Measurements from ENCODE around the gene RBMS3. TPM values are rescaled to one million over a fixed set of nuclear protein-coding genes. Genes with fewer than 3 reads are reported as not detected.

RBMS3 gene
- total and polyA plus RNA-seq, 4 donors = 4.8 to 117 (median 29.4) TPM

- Histone ChIP-seq H3K36me3 (ENCODE audit: control insufficient read depth in 4 of 4, insufficient read depth in 4 of 4, low read length in 4 of 4) (no peaks in the 10 kb centered on the region), H3K9me3 (ENCODE audit: control insufficient read depth in 4 of 4, insufficient read depth in 3 of 4, low read length in 3 of 4) (no peaks in the 10 kb centered on the region), H3K4me3 (no peak overlapping the region), H3K27ac (ENCODE audit: low read depth in 1 of 2, low read length in 1 of 2) (no peak overlapping the region), H3K9ac (ENCODE audit: insufficient read depth in 1 of 2, low read length in 2 of 2) (no peak overlapping the region), H3K27me3 (ENCODE audit: control insufficient read depth in 3 of 3, insufficient read depth in 3 of 3, low read length in 2 of 3) (no peaks in the 10 kb centered on the region), H3K4me1 (ENCODE audit: control insufficient read depth in 5 of 5, insufficient read depth in 5 of 5, low read length in 5 of 5) (no peaks in the 10 kb centered on the region)
- ATAC-seq (ENCODE audit: insufficient read depth, low FRiP score) (no peak), DNase-seq (no peak)
- WGBS, 2 donors = 78 to 88% methylated on average over 2 of the region's 2 CpGs
- TF ChIP-seq, protein P1, sequence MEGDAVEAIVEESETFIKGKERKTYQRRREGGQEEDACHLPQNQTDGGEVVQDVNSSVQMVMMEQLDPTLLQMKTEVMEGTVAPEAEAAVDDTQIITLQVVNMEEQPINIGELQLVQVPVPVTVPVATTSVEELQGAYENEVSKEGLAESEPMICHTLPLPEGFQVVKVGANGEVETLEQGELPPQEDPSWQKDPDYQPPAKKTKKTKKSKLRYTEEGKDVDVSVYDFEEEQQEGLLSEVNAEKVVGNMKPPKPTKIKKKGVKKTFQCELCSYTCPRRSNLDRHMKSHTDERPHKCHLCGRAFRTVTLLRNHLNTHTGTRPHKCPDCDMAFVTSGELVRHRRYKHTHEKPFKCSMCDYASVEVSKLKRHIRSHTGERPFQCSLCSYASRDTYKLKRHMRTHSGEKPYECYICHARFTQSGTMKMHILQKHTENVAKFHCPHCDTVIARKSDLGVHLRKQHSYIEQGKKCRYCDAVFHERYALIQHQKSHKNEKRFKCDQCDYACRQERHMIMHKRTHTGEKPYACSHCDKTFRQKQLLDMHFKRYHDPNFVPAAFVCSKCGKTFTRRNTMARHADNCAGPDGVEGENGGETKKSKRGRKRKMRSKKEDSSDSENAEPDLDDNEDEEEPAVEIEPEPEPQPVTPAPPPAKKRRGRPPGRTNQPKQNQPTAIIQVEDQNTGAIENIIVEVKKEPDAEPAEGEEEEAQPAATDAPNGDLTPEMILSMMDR (IDR thresholded peaks at IDR 0.05; ENCODE audit: control extremely low read depth, extremely low read depth) = no peak
Measured at GRCh38 chr3:29261119-29261518, 19.8 kb upstream of the RBMS3 start.

DNA sequence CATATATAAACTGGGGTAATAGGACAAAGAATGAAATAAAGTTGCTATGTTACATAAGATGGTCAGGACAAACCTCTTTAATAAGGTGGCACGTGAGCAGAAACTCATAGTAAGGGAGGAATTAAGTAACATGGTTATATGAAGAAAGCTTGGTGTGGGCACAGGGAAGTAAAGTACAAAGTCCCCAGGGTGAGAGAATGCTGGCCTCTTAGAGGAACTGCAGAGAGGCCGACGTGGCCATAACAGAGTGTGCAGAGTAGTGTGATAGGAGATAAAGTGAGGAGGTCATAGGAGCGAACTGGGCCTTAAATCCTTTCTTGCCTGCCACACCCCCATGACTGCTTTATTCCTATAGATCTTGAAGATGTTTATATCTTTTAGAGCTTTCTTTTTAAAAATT, 17.4 kb upstream of the RBMS3 start:
- Histone ChIP-seq H3K4me1 (ENCODE audit: control insufficient read depth in 5 of 5, insufficient read depth in 5 of 5, low read length in 5 of 5) (no peaks in the 10 kb centered on the region), H3K9me3 (ENCODE audit: control insufficient read depth in 4 of 4, insufficient read depth in 3 of 4, low read length in 3 of 4) (no peaks in the 10 kb centered on the region), H3K27me3 (ENCODE audit: control insufficient read depth in 3 of 3, insufficient read depth in 3 of 3, low read length in 2 of 3) (no peaks in the 10 kb centered on the region), H3K4me3 (no peak overlapping the region), H3K27ac (ENCODE audit: low read depth in 1 of 2, low read length in 1 of 2) (no peak overlapping the region), H3K9ac (ENCODE audit: insufficient read depth in 1 of 2, low read length in 2 of 2) (no peak overlapping the region), H3K36me3 (ENCODE audit: control insufficient read depth in 4 of 4, insufficient read depth in 4 of 4, low read length in 4 of 4) (no peaks in the 10 kb centered on the region)
- WGBS, 2 donors = 90 to 95% methylated on average over 4 of the region's 4 CpGs
- TF ChIP-seq, protein P1 (IDR thresholded peaks at IDR 0.05; ENCODE audit: control extremely low read depth, extremely low read depth) = no peak
- ATAC-seq (ENCODE audit: insufficient read depth, low FRiP score) (no peak), DNase-seq (no peak)

DNA sequence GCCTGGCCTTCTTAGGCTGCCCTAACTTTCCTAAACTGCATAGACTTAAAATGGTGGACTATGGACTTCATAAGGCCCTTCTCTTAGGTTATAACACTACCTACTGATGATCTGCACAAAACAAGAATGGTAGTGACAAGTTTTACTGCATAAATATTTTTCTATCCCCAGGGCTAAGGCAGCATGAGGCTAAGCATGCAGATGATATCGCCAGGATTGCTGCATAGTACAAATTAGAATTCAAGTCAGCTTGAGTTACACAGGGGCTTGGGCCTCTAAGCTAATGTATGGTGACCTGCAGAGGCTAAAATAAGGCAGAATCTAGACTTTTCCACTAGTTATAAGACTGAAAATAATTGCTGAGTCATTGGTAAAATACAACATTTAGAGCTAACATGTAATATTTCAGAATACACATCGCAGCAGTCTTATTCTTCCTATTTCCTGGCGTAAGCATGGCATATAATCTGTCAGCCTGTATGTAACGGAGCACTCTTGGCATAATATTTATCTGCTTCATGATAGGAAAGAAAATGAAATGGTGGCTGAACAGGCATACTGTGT, 15.3 kb upstream of the RBMS3 start:
- Histone ChIP-seq H3K4me3 (no peak overlapping the region), H3K9me3 (ENCODE audit: control insufficient read depth in 4 of 4, insufficient read depth in 3 of 4, low read length in 3 of 4) (no peaks in the 10 kb centered on the region), H3K9ac (ENCODE audit: insufficient read depth in 1 of 2, low read length in 2 of 2) (no peak overlapping the region), H3K27ac (ENCODE audit: low read depth in 1 of 2, low read length in 1 of 2) (no peak overlapping the region), H3K4me1 (ENCODE audit: control insufficient read depth in 5 of 5, insufficient read depth in 5 of 5, low read length in 5 of 5) (no peaks in the 10 kb centered on the region), H3K27me3 (ENCODE audit: control insufficient read depth in 3 of 3, insufficient read depth in 3 of 3, low read length in 2 of 3) (no peaks in the 10 kb centered on the region), H3K36me3 (ENCODE audit: control insufficient read depth in 4 of 4, insufficient read depth in 4 of 4, low read length in 4 of 4) (no peaks in the 10 kb centered on the region)
- ATAC-seq (ENCODE audit: insufficient read depth, low FRiP score) = no peak
- 90% methylated on average over 4 of the region's 4 CpGs for WGBS, 2 donors
- no peak for DNase-seq
- TF ChIP-seq, protein P1 (IDR thresholded peaks at IDR 0.05; ENCODE audit: control extremely low read depth, extremely low read depth) = no peak

- H3K27me3 ChIP-seq (ENCODE audit: control insufficient read depth in 3 of 3, insufficient read depth in 3 of 3, low read length in 2 of 3) = no peaks in the 10 kb centered on the region
- no peak overlapping the region for H3K4me3 ChIP-seq
- TF ChIP-seq, protein P1 (IDR thresholded peaks at IDR 0.05; ENCODE audit: control extremely low read depth, extremely low read depth) = no peak
- ATAC-seq (ENCODE audit: insufficient read depth, low FRiP score) (no peak), DNase-seq (no peak)
- H3K9ac ChIP-seq (ENCODE audit: insufficient read depth in 1 of 2, low read length in 2 of 2) = no peak overlapping the region
- 80 to 87% methylated on average over 4 of the region's 4 CpGs for WGBS, 2 donors
- no peaks in the 10 kb centered on the region for H3K9me3 ChIP-seq (ENCODE audit: control insufficient read depth in 4 of 4, insufficient read depth in 3 of 4, low read length in 3 of 4)
- no peaks in the 10 kb centered on the region for H3K36me3 ChIP-seq (ENCODE audit: control insufficient read depth in 4 of 4, insufficient read depth in 4 of 4, low read length in 4 of 4)
- no peaks in the 10 kb centered on the region for H3K4me1 ChIP-seq (ENCODE audit: control insufficient read depth in 5 of 5, insufficient read depth in 5 of 5, low read length in 5 of 5)
- H3K27ac ChIP-seq (ENCODE audit: low read depth in 1 of 2, low read length in 1 of 2) = no peak overlapping the region
Measured at GRCh38 chr3:29267226-29267625, 13.6 kb upstream of the RBMS3 start.

All from lung (tissue), 12 donors.